SK-N-MC (cell line): ENCODE results near the gene RDX.
"Not testable (repeated sequence)": the region's sequence is repeated elsewhere in the genome, so short reads cannot be mapped to it uniquely, and the experiment has no call there.

Experiments
- DNase-seq: peaks from one replicate; pipeline ENCODE4 v3.0.0-alpha.2; 2011; ENCODE audit warnings: low read depth, low spot score
- H3K27ac ChIP-seq: fragments of 200-600 bp; sonication (generic); 2 replicates; pipeline ENCODE4 v1.5.1; 2016; ENCODE audit warnings: mixed run types
- H3K36me3 ChIP-seq: fragments of 200-600 bp; sonication (generic); 2 replicates; pipeline ENCODE4 v1.6.1; 2017; ENCODE audit warnings: antibody characterized with exemption, low read length, mixed read lengths; ENCODE audit not compliant: insufficient read depth
- H3K4me3 ChIP-seq: fragments of 200-600 bp; sonication (generic); 2 replicates; pipeline ENCODE4 v1.5.1; 2016
- H3K9ac ChIP-seq: fragments of 200-600 bp; sonication (generic); 2 replicates; pipeline ENCODE4 v1.8.0; 2017; ENCODE audit warnings: mixed run types, mixed read lengths; ENCODE audit not compliant: insufficient read length
- H3K9me3 ChIP-seq: fragments of 200-600 bp; sonication (generic); 2 replicates; pipeline ENCODE4 v1.6.1; 2017; ENCODE audit warnings: low read depth, mild to moderate bottlenecking, antibody characterized with exemption, low read length, moderate library complexity, mixed read lengths
- EZH2 ChIP-seq: fragments of 200-600 bp; sonication (generic); IDR thresholded peaks from one replicate; pipeline ENCODE4 v1.6.1; 2017; ENCODE audit warnings: antibody characterized with exemption
- FOXP2 ChIP-seq: optimal IDR thresholded peaks from 2 replicates; pipeline ENCODE3; 2011; ENCODE audit warnings: mild to moderate bottlenecking, moderate library complexity; ENCODE audit not compliant: insufficient read depth; ENCODE audit errors: extremely low read length, control extremely low read depth
- POLR2AphosphoS5 ChIP-seq: IDR thresholded peaks from 2 replicates; pipeline ENCODE4 v1.6.1; 2012; ENCODE audit warnings: mild to moderate bottlenecking, low read depth, low read length, borderline replicate concordance

The RDX gene

GRCh38 chr11:110298301-110298765 is 1.9 kb upstream of the RDX start:
- Histone ChIP-seq H3K4me3 (no peak overlapping the region), H3K9ac (no peak overlapping the region), H3K36me3 (no peaks in the 10 kb centered on the region), H3K9me3 (no peaks in the 10 kb centered on the region), H3K27ac (peak overlapping the region; percentile 98)
- DNase-seq = no peak
- no peak for TF ChIP-seq FOXP2

- no peak for DNase-seq
- Histone ChIP-seq H3K9ac (no peak overlapping the region), H3K4me3 (no peak overlapping the region), H3K9me3 (no peaks in the 10 kb centered on the region), H3K27ac (peak overlapping the region; percentile 98), H3K36me3 (no peaks in the 10 kb centered on the region; the same call in 1 of the 2 replicates)
- TF ChIP-seq FOXP2 (no peak), POLR2AphosphoS5 (no peak), EZH2 (no peak)
Observed at GRCh38 chr11:110297726-110298300, 1.4 kb upstream of the RDX start.

GRCh38 chr11:110297076-110297725 is 787 bp upstream of the RDX start:
- H3K9ac ChIP-seq = peak overlapping the region; percentile 71

GRCh38 chr11:110295531-110296225 is 736 bp downstream of the RDX start:
- H3K9ac ChIP-seq = peak overlapping the region; percentile 99
- peak; percentile 24; the same call in 1 of the 2 replicates for TF ChIP-seq POLR2AphosphoS5
- TF ChIP-seq EZH2 = no peak
- no peak for TF ChIP-seq FOXP2
- peak overlapping the region; percentile 86 for H3K4me3 ChIP-seq
- H3K27ac ChIP-seq = peak overlapping the region; percentile 98
- H3K9me3 ChIP-seq = no peaks in the 10 kb centered on the region
- DNase-seq = no peak
- H3K36me3 ChIP-seq = peaks cover 11% of the 10 kb centered on the region

More at GRCh38 chr11:110297076-110297725, 787 bp upstream of the RDX start:
- TF ChIP-seq EZH2 (no peak), FOXP2 (no peak), POLR2AphosphoS5 (no peak)
- Histone ChIP-seq H3K36me3 (no peaks in the 10 kb centered on the region; the same call in 1 of the 2 replicates), H3K9me3 (no peaks in the 10 kb centered on the region), H3K27ac (peak overlapping the region; percentile 98), H3K4me3 (peak overlapping the region; percentile 86)
- DNase-seq = no peak

- peak overlapping the region; percentile 98 for H3K27ac ChIP-seq
- no peak for DNase-seq
- no peaks in the 10 kb centered on the region for H3K9me3 ChIP-seq
- peak overlapping the region; percentile 86 for H3K4me3 ChIP-seq
- peak overlapping the region; percentile 99 for H3K9ac ChIP-seq
- TF ChIP-seq FOXP2 = no peak
- TF ChIP-seq EZH2 = no peak
- TF ChIP-seq POLR2AphosphoS5 = no peak
- peaks cover 17% of the 10 kb centered on the region for H3K36me3 ChIP-seq
Observed at GRCh38 chr11:110295086-110295485, 1.3 kb downstream of the RDX start.

- Histone ChIP-seq H3K4me3 (peak overlapping the region; percentile 86), H3K27ac (peak overlapping the region; percentile 98), H3K36me3 (peaks cover 18% of the 10 kb centered on the region), H3K9me3 (no peaks in the 10 kb centered on the region), H3K9ac (peak overlapping the region; percentile 99)
- no peak for TF ChIP-seq POLR2AphosphoS5
- TF ChIP-seq EZH2 = no peak
- no peak for DNase-seq
Observed at GRCh38 chr11:110294509-110294908, 1.9 kb downstream of the RDX start.

- H3K27ac ChIP-seq = peak overlapping the region; percentile 98
- peak overlapping the region; percentile 86 for H3K4me3 ChIP-seq
- no peak for DNase-seq
- H3K9me3 ChIP-seq = no peaks in the 10 kb centered on the region
- peak overlapping the region; percentile 99 for H3K9ac ChIP-seq
- no peak for TF ChIP-seq EZH2
- TF ChIP-seq POLR2AphosphoS5 = no peak
- no peak for TF ChIP-seq FOXP2
- H3K36me3 ChIP-seq = peaks cover 27% of the 10 kb centered on the region
Observed at GRCh38 chr11:110293389-110293788, 3.0 kb downstream of the RDX start.

GRCh38 chr11:110292146-110292545 is 4.3 kb downstream of the RDX start:
- Histone ChIP-seq H3K36me3 (peaks cover 36% of the 10 kb centered on the region), H3K27ac (peak overlapping the region; percentile 98; the same call in 1 of the 2 replicates)
- H3K4me3 ChIP-seq, DNase-seq, H3K9me3 ChIP-seq, H3K9ac ChIP-seq: not testable (repeated sequence)
